ENCODE results near the gene TRPV6. TPM values are rescaled to one million over a fixed set of nuclear protein-coding genes. Genes with fewer than 3 reads are reported as not detected.

The TRPV6 gene
- total and polyA plus RNA-seq, 4 experiments from 2014 or later: 0.09 TPM; not detected in 3

DNA sequence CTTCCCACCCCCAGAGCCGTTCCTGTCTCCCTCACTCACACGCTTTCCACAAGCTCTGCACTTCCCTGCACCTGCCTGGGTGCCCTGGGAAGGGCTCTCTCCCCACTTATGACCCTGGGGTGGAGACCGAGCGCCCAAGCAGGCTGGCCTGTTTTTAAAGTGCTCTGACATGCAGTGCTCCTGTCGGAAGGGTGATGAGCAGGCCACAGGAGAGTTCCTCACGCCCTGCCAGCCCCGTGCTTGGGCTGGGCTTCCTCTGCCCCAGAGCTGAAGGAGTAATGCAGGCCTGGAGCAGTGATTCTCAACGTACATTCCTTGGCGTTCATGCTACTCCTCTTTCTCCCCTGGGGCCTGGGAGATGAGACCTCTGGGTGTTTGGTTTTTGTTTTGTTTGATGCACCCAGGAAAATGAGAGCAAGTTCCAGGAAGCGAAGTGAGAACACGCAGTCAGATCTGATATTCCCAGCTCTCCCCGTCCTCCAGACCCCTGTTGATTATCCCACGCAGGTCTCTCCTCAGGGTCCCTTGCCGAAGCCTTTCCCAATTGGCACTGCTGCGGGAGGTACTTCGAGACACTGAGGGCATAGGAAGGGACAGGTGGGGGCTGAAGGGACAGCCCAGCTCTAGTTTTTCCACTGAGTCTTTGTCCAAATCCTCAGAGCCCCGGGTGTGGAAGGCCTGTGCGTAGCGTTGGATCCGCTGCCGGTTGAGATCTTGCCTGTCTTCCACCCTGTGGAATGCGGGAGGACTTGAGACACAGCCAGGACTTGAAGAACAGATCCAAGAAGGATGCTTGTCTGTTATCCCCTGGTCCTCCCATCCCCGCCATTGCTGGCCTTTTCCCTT lies 14.1 kb downstream of the TRPV6 start:
- intact Hi-C loops (cut with micrococcal nuclease): no loop called here
- no peak for DNase-seq
- no peaks in the 10 kb centered on the region for H3K4me1 ChIP-seq (ENCODE audit: insufficient read depth, low read length)
- peaks cover 0 to 4% (median 0%) of the 10 kb centered on the region in 8 donors for H3K9me3 Mint-ChIP-seq
- peaks cover 9 to 10% of the 10 kb centered on the region in 2 donors for H3K36me3 Mint-ChIP-seq
- no peaks in the 10 kb centered on the region for H3K36me3 ChIP-seq (ENCODE audit: insufficient read depth, low read length)
- no peaks in the 10 kb centered on the region for H3K27me3 ChIP-seq (ENCODE audit: insufficient read depth, low read length)
- no peak overlapping the region for H3K27ac Mint-ChIP-seq
- CTCF ChIA-PET (ENCODE audit: partially characterized antibody): interaction anchor here (0.7 to 1.4 kb wide), 3 partner anchors 9 to 344 kb away, joined by 3 to 4 read pairs (median 3); no protein-coding TSS in a partner anchor
- no peak overlapping the region for H3K4me3 Mint-ChIP-seq
- H3K27me3 Mint-ChIP-seq: peaks cover 0 to 3% of the 10 kb centered on the region in 2 donors
- H3K4me1 Mint-ChIP-seq: peaks cover 0 to 2% (median 0%) of the 10 kb centered on the region in 4 donors
- H3K27ac ChIP-seq (ENCODE audit: low read depth, low read length): no peak overlapping the region
- POLR2A ChIA-PET (ENCODE audit: partially characterized antibody): no interaction called here
- H3K4me3 ChIP-seq (ENCODE audit: low read length in 2 of 2): no peak overlapping the region
- H3K9me3 ChIP-seq (ENCODE audit: control insufficient read depth in 1 of 2, low read length in 2 of 2): no peaks in the 10 kb centered on the region

DNA sequence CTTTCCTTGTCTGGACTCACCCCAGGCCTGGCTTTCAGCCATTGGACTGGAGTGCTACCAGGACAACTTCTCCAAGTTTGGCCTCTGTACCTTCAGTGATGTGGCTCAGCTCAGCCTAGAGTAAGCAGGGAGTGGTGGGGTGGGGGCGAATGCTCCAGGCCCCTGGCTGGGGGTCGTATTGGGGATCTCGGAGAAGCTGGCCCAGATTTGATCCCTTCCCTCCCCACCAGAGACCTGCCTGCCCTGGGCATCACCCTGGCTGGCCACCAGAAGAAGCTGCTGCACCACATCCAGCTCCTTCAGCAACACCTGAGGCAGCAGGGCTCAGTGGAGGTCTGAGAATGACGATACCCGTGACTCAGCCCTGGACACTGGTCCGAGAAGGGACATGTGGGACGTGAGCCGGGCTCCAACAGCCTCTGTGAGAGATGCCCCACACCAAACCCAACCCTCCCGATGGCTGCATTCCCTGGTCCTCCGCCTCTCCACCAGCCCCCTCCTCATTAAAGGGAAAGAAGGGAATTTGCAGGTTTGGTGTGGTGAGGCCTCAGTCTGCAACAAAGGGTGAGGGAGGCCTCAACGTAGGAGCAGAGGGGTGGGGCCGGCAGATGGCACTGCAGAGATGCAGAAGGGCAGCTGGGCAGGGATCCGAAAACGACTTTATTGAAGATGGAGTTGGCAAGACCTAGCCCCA lies 14.8 kb downstream of the TRPV6 start:
- Histone ChIP-seq H3K27ac (ENCODE audit: low read depth, low read length) (no peak overlapping the region), H3K9me3 (ENCODE audit: control insufficient read depth in 1 of 2, low read length in 2 of 2) (no peaks in the 10 kb centered on the region), H3K36me3 (ENCODE audit: insufficient read depth, low read length) (no peaks in the 10 kb centered on the region), H3K4me1 (ENCODE audit: insufficient read depth, low read length) (no peaks in the 10 kb centered on the region), H3K4me3 (ENCODE audit: low read length in 2 of 2) (no peak overlapping the region), H3K27me3 (ENCODE audit: insufficient read depth, low read length) (no peaks in the 10 kb centered on the region)
- H3K4me1 Mint-ChIP-seq: peaks cover 0 to 2% (median 0%) of the 10 kb centered on the region in 4 donors
- H3K36me3 Mint-ChIP-seq: peaks cover 9 to 10% of the 10 kb centered on the region in 2 donors
- POLR2A ChIA-PET (ENCODE audit: partially characterized antibody): no interaction called here
- no peak overlapping the region for H3K4me3 Mint-ChIP-seq
- no peaks in the 10 kb centered on the region for H3K27me3 Mint-ChIP-seq
- intact Hi-C loops (cut with micrococcal nuclease): no loop called here
- CTCF ChIA-PET (ENCODE audit: partially characterized antibody): interaction anchor here (1.1 to 1.4 kb wide), 2 partner anchors 11 to 345 kb away, joined by 3 read pairs; no protein-coding TSS in a partner anchor
- no peak for DNase-seq
- H3K9me3 Mint-ChIP-seq: peaks cover 0 to 4% (median 0%) of the 10 kb centered on the region in 8 donors
- H3K27ac Mint-ChIP-seq: no peak overlapping the region

DNA sequence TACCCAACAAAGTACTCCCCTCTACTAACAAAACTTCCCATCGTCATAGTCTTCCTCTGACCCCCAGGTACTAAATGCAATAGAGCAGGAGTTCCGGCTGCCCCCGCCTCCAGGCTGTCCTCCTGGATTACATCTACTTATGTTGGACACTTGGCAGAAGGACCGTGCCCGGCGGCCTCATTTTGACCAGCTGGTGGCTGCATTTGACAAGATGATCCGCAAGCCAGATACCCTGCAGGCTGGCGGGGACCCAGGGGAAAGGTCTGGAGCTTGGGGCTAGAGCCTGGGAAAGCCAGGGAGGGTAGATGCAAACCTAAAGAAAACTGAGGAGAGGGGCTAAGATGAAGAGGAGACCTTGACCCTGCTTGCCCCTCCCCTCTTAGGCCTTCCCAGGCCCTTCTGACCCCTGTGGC lies 15.4 kb downstream of the TRPV6 start:
- H3K4me1 ChIP-seq (ENCODE audit: insufficient read depth, low read length): no peaks in the 10 kb centered on the region
- no peaks in the 10 kb centered on the region for H3K36me3 ChIP-seq (ENCODE audit: insufficient read depth, low read length)
- no peak overlapping the region for H3K4me3 Mint-ChIP-seq
- DNase-seq: no peak
- peaks cover 0 to 2% (median 0%) of the 10 kb centered on the region in 4 donors for H3K4me1 Mint-ChIP-seq
- no peaks in the 10 kb centered on the region for H3K27me3 ChIP-seq (ENCODE audit: insufficient read depth, low read length)
- H3K36me3 Mint-ChIP-seq: peaks cover 9 to 10% of the 10 kb centered on the region in 2 donors
- H3K9me3 ChIP-seq (ENCODE audit: control insufficient read depth in 1 of 2, low read length in 2 of 2): no peaks in the 10 kb centered on the region
- peak overlapping the region in 1 of 7 donors; percentile 53 for H3K27ac Mint-ChIP-seq
- peaks cover 0 to 4% (median 0%) of the 10 kb centered on the region in 8 donors for H3K9me3 Mint-ChIP-seq
- no peak overlapping the region for H3K4me3 ChIP-seq (ENCODE audit: low read length in 2 of 2)
- CTCF ChIA-PET (ENCODE audit: partially characterized antibody): interaction anchor here (1.4 kb wide), 1 partner anchor 12 kb away, joined by 3 read pairs; no protein-coding TSS in a partner anchor
- no peak overlapping the region for H3K27ac ChIP-seq (ENCODE audit: low read depth, low read length)
- POLR2A ChIA-PET (ENCODE audit: partially characterized antibody): interaction anchor here (0.9 kb wide), 1 partner anchor 9 kb away, joined by 4 read pairs; no protein-coding TSS in a partner anchor
- no peaks in the 10 kb centered on the region for H3K27me3 Mint-ChIP-seq
- intact Hi-C loops (cut with micrococcal nuclease): no loop called here

DNA sequence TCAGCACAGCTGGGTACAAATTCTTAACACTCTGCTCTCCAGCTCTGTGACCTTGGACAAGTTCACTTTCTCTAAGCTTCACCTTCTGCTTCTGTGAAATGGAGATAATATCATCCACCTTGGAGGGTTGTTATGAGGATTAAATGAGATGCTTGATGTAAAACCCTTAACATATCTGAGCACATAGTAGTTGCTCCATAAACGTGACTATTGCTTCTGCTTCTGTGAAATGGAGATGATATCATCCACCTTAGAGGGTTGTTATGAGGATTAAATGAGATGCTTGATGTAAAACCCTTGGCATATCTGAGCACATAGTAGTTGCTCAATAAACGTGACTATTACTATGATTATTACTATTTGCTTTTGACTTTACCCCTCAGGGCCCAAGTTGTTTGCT lies 16.1 kb downstream of the TRPV6 start:
- DNase-seq: no peak
- intact Hi-C loops (cut with micrococcal nuclease): no loop called here
- H3K4me3 ChIP-seq (ENCODE audit: low read length in 2 of 2): no peak overlapping the region
- POLR2A ChIA-PET (ENCODE audit: partially characterized antibody): interaction anchor here (0.9 kb wide), 1 partner anchor 8 kb away, joined by 4 read pairs; no protein-coding TSS in a partner anchor
- H3K27ac ChIP-seq (ENCODE audit: low read depth, low read length): no peak overlapping the region
- H3K9me3 Mint-ChIP-seq: peaks cover 0 to under 1% (median 0%) of the 10 kb centered on the region in 8 donors
- CTCF ChIA-PET (ENCODE audit: partially characterized antibody): interaction anchor here (1.3 to 1.5 kb wide), 2 partner anchors 11 to 15 kb away, joined by 3 to 7 read pairs; partner anchors contain the start of gene EPHB6
- no peaks in the 10 kb centered on the region for H3K36me3 ChIP-seq (ENCODE audit: insufficient read depth, low read length)
- H3K4me1 Mint-ChIP-seq: peaks cover 0 to 2% (median 0%) of the 10 kb centered on the region in 4 donors
- no peaks in the 10 kb centered on the region for H3K27me3 ChIP-seq (ENCODE audit: insufficient read depth, low read length)
- H3K4me3 Mint-ChIP-seq: no peak overlapping the region
- no peaks in the 10 kb centered on the region for H3K9me3 ChIP-seq (ENCODE audit: control insufficient read depth in 1 of 2, low read length in 2 of 2)
- no peaks in the 10 kb centered on the region for H3K4me1 ChIP-seq (ENCODE audit: insufficient read depth, low read length)
- H3K27ac Mint-ChIP-seq: peak overlapping the region in 1 of 7 donors; percentile 8
- H3K36me3 Mint-ChIP-seq: peaks cover 9 to 10% of the 10 kb centered on the region in 2 donors
- H3K27me3 Mint-ChIP-seq: no peaks in the 10 kb centered on the region

DNA sequence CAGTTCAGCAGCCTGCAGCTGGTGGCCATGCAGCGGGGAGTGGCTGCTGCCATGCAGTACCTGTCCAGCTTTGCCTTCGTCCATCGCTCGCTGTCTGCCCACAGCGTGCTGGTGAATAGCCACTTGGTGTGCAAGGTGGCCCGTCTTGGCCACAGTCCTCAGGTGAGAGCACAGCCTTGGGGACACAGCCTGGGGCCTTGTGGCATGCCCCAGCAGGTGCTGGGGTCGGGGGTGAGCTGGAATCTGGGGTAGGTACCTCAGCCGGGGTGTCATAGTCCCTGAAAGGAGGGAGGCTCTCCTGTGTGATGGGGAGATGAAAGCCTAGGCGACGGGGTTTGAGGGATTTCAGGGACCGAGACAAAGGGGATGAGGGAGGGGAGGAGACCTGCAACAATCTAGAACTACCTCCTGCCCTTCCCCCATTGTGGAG lies 16.5 kb downstream of the TRPV6 start:
- Mint-ChIP-seq H3K27me3 (no peaks in the 10 kb centered on the region), H3K4me1 (peaks cover 0 to 2% (median 0%) of the 10 kb centered on the region in 4 donors), H3K36me3 (peaks cover 9 to 10% of the 10 kb centered on the region in 2 donors), H3K9me3 (no peaks in the 10 kb centered on the region), H3K4me3 (no peak overlapping the region), H3K27ac (no peak overlapping the region)
- Histone ChIP-seq H3K4me1 (ENCODE audit: insufficient read depth, low read length) (no peaks in the 10 kb centered on the region), H3K36me3 (ENCODE audit: insufficient read depth, low read length) (no peaks in the 10 kb centered on the region), H3K27ac (ENCODE audit: low read depth, low read length) (no peak overlapping the region), H3K9me3 (ENCODE audit: control insufficient read depth in 1 of 2, low read length in 2 of 2) (no peaks in the 10 kb centered on the region), H3K27me3 (ENCODE audit: insufficient read depth, low read length) (no peaks in the 10 kb centered on the region), H3K4me3 (ENCODE audit: low read length in 2 of 2) (no peak overlapping the region)
- ChIA-PET CTCF (ENCODE audit: partially characterized antibody) (interaction anchor here (0.7 to 1.5 kb wide), 3 partner anchors 11 to 134 kb away, joined by 3 to 7 read pairs (median 3); partner anchors contain the start of gene EPHB6), POLR2A (ENCODE audit: partially characterized antibody) (interaction anchor here (1.8 kb wide), 1 partner anchor 59 kb away, joined by 5 read pairs; no protein-coding TSS in a partner anchor)
- DNase-seq: no peak
- intact Hi-C loops (cut with micrococcal nuclease): no loop called here

DNA sequence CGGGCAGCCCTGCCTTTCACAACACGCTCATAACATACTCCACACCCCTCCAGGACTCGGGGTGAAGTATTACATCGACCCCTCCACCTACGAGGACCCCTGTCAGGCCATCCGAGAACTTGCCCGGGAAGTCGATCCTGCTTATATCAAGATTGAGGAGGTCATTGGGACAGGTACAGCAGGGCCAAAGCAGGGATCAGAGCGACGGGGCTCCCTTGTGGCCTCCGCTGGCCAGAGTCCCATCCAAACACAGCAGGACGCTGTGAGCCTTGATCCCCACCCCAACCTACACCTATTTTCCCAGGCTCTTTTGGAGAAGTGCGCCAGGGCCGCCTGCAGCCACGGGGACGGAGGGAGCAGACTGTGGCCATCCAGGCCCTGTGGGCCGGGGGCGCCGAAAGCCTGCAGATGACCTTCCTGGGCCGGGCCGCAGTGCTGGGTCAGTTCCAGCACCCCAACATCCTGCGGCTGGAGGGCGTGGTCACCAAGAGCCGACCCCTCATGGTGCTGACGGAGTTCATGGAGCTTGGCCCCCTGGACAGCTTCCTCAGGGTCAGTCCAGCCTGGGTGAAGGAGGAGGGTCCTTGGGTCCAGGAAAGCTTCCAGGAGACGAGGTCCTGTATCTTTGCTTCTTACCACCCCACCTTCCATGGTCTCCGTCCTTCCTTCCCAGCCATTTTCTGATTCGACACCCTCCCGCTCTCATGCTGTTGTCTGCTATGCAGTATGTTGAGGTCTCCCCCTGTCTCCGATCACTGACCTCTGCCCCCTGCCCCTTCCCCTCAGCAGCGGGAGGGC lies 17.2 kb downstream of the TRPV6 start:
- no peak overlapping the region for H3K27ac ChIP-seq (ENCODE audit: low read depth, low read length)
- peaks cover 0 to 2% (median 0%) of the 10 kb centered on the region in 4 donors for H3K4me1 Mint-ChIP-seq
- no peaks in the 10 kb centered on the region for H3K27me3 ChIP-seq (ENCODE audit: insufficient read depth, low read length)
- no peak for DNase-seq
- POLR2A ChIA-PET (ENCODE audit: partially characterized antibody): interaction anchor here (1.8 kb wide), 1 partner anchor 58 kb away, joined by 5 read pairs; no protein-coding TSS in a partner anchor
- CTCF ChIA-PET (ENCODE audit: partially characterized antibody): interaction anchor here (0.7 to 1.5 kb wide), 3 partner anchors 12 to 135 kb away, joined by 3 to 7 read pairs (median 3); partner anchors contain the start of gene EPHB6
- peaks cover 9 to 10% of the 10 kb centered on the region in 2 donors for H3K36me3 Mint-ChIP-seq
- no peak overlapping the region for H3K4me3 Mint-ChIP-seq
- no peak overlapping the region for H3K4me3 ChIP-seq (ENCODE audit: low read length in 2 of 2)
- H3K9me3 Mint-ChIP-seq: no peaks in the 10 kb centered on the region
- no peaks in the 10 kb centered on the region for H3K36me3 ChIP-seq (ENCODE audit: insufficient read depth, low read length)
- H3K4me1 ChIP-seq (ENCODE audit: insufficient read depth, low read length): no peaks in the 10 kb centered on the region
- no peak overlapping the region for H3K27ac Mint-ChIP-seq
- intact Hi-C loops (cut with micrococcal nuclease): no loop called here
- no peaks in the 10 kb centered on the region for H3K27me3 Mint-ChIP-seq
- H3K9me3 ChIP-seq (ENCODE audit: control insufficient read depth in 1 of 2, low read length in 2 of 2): no peaks in the 10 kb centered on the region
